Sigmoid colon (tissue), 3 donors: ENCODE results near the gene SGSM1.

Experiments
- POLR2A ChIP-seq, 2 donors: fragments of 450-650 bp; IDR thresholded peaks; one replicate each; pipeline ENCODE4 v1.6.1; 2016; ENCODE audit warnings: antibody characterized with exemption in 2 of 2, mild to moderate bottlenecking in 2 of 2, moderate library complexity in 2 of 2
- TF ChIP-seq, protein P1 (sequence below), 4 experiments: fragments of 450-650 bp in 3 of 4; fragments of 200-600 bp in 1 of 4; IDR thresholded peaks; one replicate each; pipeline ENCODE4 v1.5.1; 2016 to 2019; ENCODE audit warnings: antibody characterized with exemption in 4 of 4, mild to moderate bottlenecking in 3 of 4, moderate library complexity in 2 of 4

DNA sequence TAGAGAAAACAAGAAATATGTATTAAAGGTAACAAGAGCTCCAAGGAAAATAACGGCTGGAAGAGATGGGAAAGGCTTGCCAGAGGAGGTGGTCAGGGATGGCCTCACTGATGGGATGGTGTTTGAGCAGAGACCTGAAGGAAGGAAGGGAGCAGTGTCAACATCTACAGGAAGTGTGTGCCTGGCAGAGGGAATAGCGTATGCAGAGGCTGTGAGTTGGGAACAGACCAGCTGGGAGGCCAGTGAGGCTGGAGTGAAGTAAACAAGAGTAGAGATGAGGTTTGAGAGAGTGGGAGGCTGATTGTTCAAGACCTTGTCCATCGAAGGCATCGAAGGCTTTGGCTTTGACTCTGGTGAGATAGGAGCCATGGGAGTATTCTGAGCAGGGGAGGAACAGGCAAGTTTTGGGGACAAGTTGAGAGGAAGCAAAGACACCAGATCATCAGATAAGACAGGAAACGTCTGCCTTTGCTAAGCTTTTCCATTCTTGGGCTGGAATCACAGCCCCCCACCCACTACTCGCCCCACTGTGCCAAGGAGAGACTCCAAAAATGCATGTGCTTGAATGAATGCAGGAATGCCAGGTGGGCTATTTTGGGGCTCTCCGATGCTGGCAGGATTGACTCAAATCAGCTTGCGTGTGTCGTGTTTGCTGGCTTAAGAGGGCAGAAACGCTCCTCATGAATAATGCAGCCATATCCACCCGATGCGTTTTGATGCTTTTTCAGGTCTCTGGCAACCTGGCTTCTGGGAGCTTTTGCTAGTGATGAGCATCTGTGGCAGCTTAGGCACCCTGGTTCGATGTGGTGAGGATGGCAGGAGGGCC, 7.2 kb downstream of the SGSM1 start:
- TF ChIP-seq, protein P1, sequence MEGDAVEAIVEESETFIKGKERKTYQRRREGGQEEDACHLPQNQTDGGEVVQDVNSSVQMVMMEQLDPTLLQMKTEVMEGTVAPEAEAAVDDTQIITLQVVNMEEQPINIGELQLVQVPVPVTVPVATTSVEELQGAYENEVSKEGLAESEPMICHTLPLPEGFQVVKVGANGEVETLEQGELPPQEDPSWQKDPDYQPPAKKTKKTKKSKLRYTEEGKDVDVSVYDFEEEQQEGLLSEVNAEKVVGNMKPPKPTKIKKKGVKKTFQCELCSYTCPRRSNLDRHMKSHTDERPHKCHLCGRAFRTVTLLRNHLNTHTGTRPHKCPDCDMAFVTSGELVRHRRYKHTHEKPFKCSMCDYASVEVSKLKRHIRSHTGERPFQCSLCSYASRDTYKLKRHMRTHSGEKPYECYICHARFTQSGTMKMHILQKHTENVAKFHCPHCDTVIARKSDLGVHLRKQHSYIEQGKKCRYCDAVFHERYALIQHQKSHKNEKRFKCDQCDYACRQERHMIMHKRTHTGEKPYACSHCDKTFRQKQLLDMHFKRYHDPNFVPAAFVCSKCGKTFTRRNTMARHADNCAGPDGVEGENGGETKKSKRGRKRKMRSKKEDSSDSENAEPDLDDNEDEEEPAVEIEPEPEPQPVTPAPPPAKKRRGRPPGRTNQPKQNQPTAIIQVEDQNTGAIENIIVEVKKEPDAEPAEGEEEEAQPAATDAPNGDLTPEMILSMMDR (IDR thresholded peaks at IDR 0.05): no peak
- TF ChIP-seq POLR2A (IDR thresholded peaks at IDR 0.05): no peak
